ENCODE data around the gene HES3. TPM values are rescaled to one million over a fixed set of nuclear protein-coding genes. Genes with fewer than 3 reads are reported as not detected.

HES3 gene
- total RNA-seq, 1 donor = not detected

DNA sequence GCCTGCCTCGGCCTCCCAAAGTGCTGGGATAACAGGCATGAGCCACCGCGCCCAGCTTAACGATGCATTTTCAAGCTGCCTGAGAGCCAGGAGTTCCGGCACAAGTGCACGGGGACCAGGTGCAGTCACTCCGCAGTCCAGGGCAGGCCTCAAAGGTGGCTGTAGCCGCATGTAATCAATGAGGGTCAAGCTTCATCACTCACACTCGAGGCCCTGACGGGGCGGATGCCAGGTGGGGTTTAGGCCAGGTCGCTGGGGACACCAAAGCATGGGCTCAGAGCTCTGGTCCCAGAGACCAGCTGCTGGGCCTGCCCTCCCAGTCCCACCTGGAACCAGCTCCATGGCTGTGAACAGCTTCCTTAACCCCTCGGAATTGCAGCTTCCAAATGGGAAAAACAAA lies 43.0 kb downstream of the HES3 start:
- Histone ChIP-seq H3K9me3 (ENCODE audit: low read depth, low read length) (no peaks in the 10 kb centered on the region), H3K4me3 (ENCODE audit: low read length) (no peak overlapping the region), H3K27me3 (ENCODE audit: insufficient read depth, low read length) (no peaks in the 10 kb centered on the region), H3K4me1 (ENCODE audit: insufficient read depth, low read length) (no peaks in the 10 kb centered on the region)

DNA sequence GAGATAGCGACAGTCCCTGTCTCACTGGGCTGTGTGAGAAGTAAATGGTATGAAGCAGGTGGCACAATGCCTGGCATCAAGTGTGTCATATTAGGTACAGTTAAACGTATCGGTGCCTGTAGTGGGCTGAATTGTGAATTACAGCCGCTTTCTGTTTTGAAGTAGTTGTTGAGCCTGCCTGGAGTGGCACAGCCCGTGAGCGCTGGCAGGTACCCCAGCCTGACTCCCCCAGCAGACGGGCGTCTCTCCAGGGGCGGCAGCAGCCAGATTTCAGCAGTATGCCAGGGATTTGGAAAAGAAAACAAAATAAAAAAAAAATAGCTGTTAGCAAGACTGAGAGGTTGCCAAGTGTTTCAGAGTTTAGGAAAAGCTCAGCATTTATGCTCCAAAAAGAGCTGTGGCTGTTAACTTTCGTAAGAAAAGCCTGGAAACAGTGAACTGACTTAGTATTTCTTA lies 43.5 kb downstream of the HES3 start:
- H3K4me3 ChIP-seq (ENCODE audit: low read length) = no peak overlapping the region
- no peaks in the 10 kb centered on the region for H3K27me3 ChIP-seq (ENCODE audit: insufficient read depth, low read length)
- no peaks in the 10 kb centered on the region for H3K4me1 ChIP-seq (ENCODE audit: insufficient read depth, low read length)
- H3K9me3 ChIP-seq (ENCODE audit: low read depth, low read length) = no peaks in the 10 kb centered on the region

DNA sequence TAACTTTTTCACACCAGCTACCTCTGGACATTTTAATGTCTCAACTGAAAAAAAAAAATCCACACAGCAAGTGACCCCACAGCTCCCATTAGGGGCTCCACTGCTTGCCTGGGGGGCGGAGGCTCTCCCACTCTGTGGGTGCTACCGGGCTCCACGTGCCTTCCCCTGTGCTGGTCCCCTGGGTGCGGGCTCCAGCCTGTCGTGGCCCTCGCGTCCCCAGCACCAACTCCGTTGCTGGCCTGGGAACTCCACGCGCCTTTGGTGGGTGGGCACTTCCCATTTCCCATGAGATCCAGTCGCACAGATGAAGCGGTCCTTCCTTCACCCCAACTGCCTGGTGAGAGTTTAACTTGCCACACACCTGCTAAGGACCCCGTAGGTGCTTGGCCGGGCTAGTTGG lies 44.0 kb downstream of the HES3 start:
- H3K4me3 ChIP-seq (ENCODE audit: low read length) = no peak overlapping the region
- H3K27me3 ChIP-seq (ENCODE audit: insufficient read depth, low read length) = no peaks in the 10 kb centered on the region
- no peaks in the 10 kb centered on the region for H3K9me3 ChIP-seq (ENCODE audit: low read depth, low read length)
- no peaks in the 10 kb centered on the region for H3K4me1 ChIP-seq (ENCODE audit: insufficient read depth, low read length)

DNA sequence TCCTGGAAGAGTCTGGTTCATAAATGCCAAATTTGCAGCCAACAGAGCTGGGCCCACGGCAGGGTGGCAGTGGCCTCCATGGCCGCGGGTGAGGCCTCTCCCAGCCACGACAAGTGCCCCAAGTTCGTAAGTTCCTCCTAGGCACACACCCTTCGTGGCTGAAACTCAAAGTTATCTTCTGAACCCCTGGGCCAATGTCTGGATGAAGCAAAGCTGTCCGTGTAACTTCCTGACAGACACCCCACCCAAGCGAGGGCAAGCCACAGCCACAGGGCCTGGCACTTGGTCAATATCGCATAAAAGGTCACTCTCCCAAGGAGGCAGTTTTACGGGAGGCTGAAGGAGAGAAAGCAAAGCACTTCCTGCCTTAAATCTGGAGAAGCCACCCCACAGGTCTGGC lies 44.7 kb downstream of the HES3 start:
- H3K4me3 ChIP-seq (ENCODE audit: low read length) = no peak overlapping the region
- H3K9me3 ChIP-seq (ENCODE audit: low read depth, low read length) = no peaks in the 10 kb centered on the region
- H3K27me3 ChIP-seq (ENCODE audit: insufficient read depth, low read length) = no peaks in the 10 kb centered on the region
- H3K4me1 ChIP-seq (ENCODE audit: insufficient read depth, low read length) = no peaks in the 10 kb centered on the region

DNA sequence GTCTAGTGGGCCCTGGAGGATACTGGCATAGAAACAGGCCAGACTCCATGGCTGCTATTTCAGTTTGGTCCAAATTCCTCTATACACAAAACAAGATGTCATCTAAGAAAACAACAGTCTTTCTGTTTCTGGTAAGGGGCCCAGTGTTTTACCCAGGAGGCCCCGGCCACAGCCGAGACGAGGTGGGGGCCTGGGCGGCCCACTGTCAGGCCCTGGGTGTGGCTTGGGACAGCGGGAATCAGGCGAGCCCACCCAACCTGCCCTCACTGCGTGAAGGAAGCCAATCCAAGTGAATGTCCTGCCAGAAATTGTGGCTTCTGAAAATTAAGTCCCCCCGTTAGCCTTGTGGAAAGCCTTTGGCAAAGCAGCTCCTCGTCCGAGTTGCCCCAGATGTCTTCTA lies 48.1 kb downstream of the HES3 start:
- H3K27me3 ChIP-seq (ENCODE audit: insufficient read depth, low read length) = no peaks in the 10 kb centered on the region
- no peak overlapping the region for H3K4me3 ChIP-seq (ENCODE audit: low read length)
- H3K4me1 ChIP-seq (ENCODE audit: insufficient read depth, low read length) = peaks cover 8% of the 10 kb centered on the region
- H3K9me3 ChIP-seq (ENCODE audit: low read depth, low read length) = no peaks in the 10 kb centered on the region

DNA sequence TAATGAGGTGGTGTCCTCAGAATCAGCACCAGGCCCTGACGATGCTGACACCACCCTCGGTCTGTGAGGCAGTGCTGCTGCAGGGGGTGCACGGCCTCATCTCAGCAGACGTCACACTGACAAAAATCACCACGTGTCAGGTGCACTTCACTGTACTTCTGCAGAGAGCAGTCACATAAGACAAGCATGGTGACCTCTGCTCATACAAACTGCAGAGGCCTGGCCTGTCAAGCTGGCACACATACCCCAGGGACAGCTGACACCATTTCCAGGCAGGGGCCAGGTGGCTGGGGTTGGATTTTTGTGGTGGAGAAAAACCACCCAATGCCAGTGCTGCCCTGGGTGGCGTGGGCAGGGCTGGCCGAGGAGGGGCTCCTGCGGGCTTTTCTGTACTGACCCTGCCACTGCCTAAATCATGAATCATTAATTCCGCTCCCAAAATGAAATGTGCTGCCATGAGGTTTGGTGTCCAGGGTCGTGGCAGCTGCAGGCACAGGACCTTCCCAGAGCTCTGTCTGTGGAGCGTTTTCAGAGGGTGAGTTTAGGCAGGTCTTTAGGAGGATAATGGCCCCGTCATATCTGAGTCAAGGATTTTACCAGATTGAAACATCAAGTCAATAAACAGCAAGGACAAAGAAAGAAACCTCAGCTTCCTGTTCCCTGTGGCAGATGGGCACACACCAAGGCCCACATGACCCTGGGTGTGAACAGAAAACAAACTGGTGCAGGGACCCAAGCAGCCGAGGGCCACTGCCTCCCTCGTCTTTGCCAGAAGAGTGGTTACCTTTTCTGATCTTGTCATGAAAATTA lies 50.3 kb downstream of the HES3 start:
- peaks cover 8% of the 10 kb centered on the region for H3K4me1 ChIP-seq (ENCODE audit: insufficient read depth, low read length)
- no peaks in the 10 kb centered on the region for H3K9me3 ChIP-seq (ENCODE audit: low read depth, low read length)
- H3K4me3 ChIP-seq (ENCODE audit: low read length) = no peak overlapping the region
- H3K27me3 ChIP-seq (ENCODE audit: insufficient read depth, low read length) = no peaks in the 10 kb centered on the region

DNA sequence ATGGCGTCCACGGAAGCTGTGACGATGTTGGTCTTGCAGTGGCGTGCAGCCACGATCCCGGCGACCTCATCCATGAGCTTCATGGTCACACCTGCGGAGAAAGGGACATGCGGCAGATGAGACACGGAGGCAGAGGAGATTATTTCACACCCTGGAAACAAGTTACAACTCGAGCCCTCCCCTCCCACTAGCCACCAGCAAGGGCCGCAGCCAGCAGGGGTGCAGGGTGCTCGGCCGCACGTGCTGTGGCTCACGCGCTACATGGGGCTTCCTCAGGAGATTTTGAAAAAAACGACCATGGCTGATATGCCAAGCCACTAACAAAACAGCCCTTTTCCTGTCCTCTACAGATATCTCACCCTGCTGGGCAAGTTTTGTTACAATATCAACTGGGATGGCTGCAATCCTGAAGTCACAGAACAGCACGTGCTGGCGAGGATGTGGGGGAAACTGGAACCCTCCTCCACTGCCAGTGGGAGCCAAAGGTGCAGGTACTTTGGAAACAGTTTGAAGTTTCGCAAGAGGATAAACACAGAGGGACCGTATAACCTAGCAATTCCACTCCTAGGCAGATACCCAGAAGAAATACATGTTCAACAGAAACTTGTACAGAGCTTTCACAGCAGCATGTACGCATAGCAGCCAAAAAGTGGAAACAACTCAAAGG lies 51.0 kb downstream of the HES3 start:
- Histone ChIP-seq H3K4me1 (ENCODE audit: insufficient read depth, low read length) (peaks cover 8% of the 10 kb centered on the region), H3K9me3 (ENCODE audit: low read depth, low read length) (no peaks in the 10 kb centered on the region), H3K4me3 (ENCODE audit: low read length) (no peak overlapping the region), H3K27me3 (ENCODE audit: insufficient read depth, low read length) (no peaks in the 10 kb centered on the region)

Other genes with a start within 250 kb of the HES3 start
- gene KCNAB2, start 198.3 kb upstream of the HES3 start, total RNA-seq = 66.3 TPM
- gene CHD5, start 63.9 kb upstream of the HES3 start, total RNA-seq = under 0.01 TPM
- gene RPL22, start 44.6 kb upstream of the HES3 start, total RNA-seq = 224 TPM
- 2.1 TPM for gene RNF207, start 38.1 kb upstream of the HES3 start, total RNA-seq
- 6.3 TPM for gene ICMT, start 8.2 kb upstream of the HES3 start, total RNA-seq
- gene GPR153, start 16.9 kb downstream of the HES3 start, total RNA-seq = 0.84 TPM
- 2.1 TPM for gene ACOT7, start 149.6 kb downstream of the HES3 start, total RNA-seq
- not detected for gene HES2, start 175.7 kb downstream of the HES3 start, total RNA-seq
- 0.52 TPM for gene ESPN, start 180.6 kb downstream of the HES3 start, total RNA-seq
- 60.7 TPM for gene TNFRSF25, start 222.0 kb downstream of the HES3 start, total RNA-seq
- gene PLEKHG5, start 247.5 kb downstream of the HES3 start, total RNA-seq = 2.1 TPM

Data from mononuclear cell (primary cell).